ENCODE data around the gene VTA1.

VTA1 gene

GRCh38 chr6:142165227-142165626, 18.2 kb downstream of the VTA1 start:
- Histone ChIP-seq H3K4me1 (ENCODE audit: insufficient read depth, low read length, poor library complexity, severe bottlenecking) (peaks cover 19% of the 10 kb centered on the region), H3K4me3 (ENCODE audit: low read length, poor library complexity, severe bottlenecking) (no peak overlapping the region), H3K4me2 (ENCODE audit: low read depth, low read length, poor library complexity, severe bottlenecking) (no peak overlapping the region), H4K20me1 (ENCODE audit: insufficient read depth, low read length, poor library complexity, severe bottlenecking) (peaks cover 45% of the 10 kb centered on the region), H3K9me2 (replicated peaks; ENCODE audit: low read depth, low read length) (no peaks in the 10 kb centered on the region), H3K27me3 (ENCODE audit: insufficient read depth, low read length, poor library complexity, severe bottlenecking) (no peaks in the 10 kb centered on the region), H3K79me2 (ENCODE audit: insufficient read depth, low read length) (peaks cover 59% of the 10 kb centered on the region), H3K36me3 (ENCODE audit: insufficient read depth, low read length) (peaks cover 36% of the 10 kb centered on the region), H3K9ac (ENCODE audit: low read depth, low read length, poor library complexity, severe bottlenecking) (no peak overlapping the region), H2AFZ (ENCODE audit: low read length) (no peak overlapping the region), H3F3A (ENCODE audit: low read depth) (no peaks in the 10 kb centered on the region), H3K9me3 (ENCODE audit: insufficient read depth, low read depth, low read length) (no peaks in the 10 kb centered on the region)
- no peak for TF ChIP-seq EZH2phosphoT487 (IDR thresholded peaks at IDR 0.05; ENCODE audit: borderline replicate concordance)
- TF ChIP-seq CTCF (conservative IDR thresholded peaks at IDR 0.05; ENCODE audit: low read length) = no peak

GRCh38 chr6:142167071-142167470, 20.0 kb downstream of the VTA1 start:
- Histone ChIP-seq H3K9me3 (ENCODE audit: insufficient read depth, low read depth, low read length) (no peaks in the 10 kb centered on the region), H3K4me1 (ENCODE audit: insufficient read depth, low read length, poor library complexity, severe bottlenecking) (peaks cover 14% of the 10 kb centered on the region), H2AFZ (ENCODE audit: low read length) (no peak overlapping the region), H3F3A (ENCODE audit: low read depth) (no peaks in the 10 kb centered on the region), H3K36me3 (ENCODE audit: insufficient read depth, low read length) (peaks cover 53% of the 10 kb centered on the region), H3K9me2 (replicated peaks; ENCODE audit: low read depth, low read length) (no peaks in the 10 kb centered on the region), H3K27me3 (ENCODE audit: insufficient read depth, low read length, poor library complexity, severe bottlenecking) (no peaks in the 10 kb centered on the region), H3K9ac (ENCODE audit: low read depth, low read length, poor library complexity, severe bottlenecking) (no peak overlapping the region), H3K4me2 (ENCODE audit: low read depth, low read length, poor library complexity, severe bottlenecking) (no peak overlapping the region), H4K20me1 (ENCODE audit: insufficient read depth, low read length, poor library complexity, severe bottlenecking) (peaks cover 33% of the 10 kb centered on the region), H3K4me3 (ENCODE audit: low read length, poor library complexity, severe bottlenecking) (no peak overlapping the region), H3K79me2 (ENCODE audit: insufficient read depth, low read length) (peaks cover 41% of the 10 kb centered on the region)
- TF ChIP-seq CTCF (conservative IDR thresholded peaks at IDR 0.05; ENCODE audit: low read length) = no peak
- no peak for TF ChIP-seq EZH2phosphoT487 (IDR thresholded peaks at IDR 0.05; ENCODE audit: borderline replicate concordance)

GRCh38 chr6:142167486-142167885, 20.4 kb downstream of the VTA1 start:
- H3K9me3 ChIP-seq (ENCODE audit: insufficient read depth, low read depth, low read length) = no peaks in the 10 kb centered on the region
- H3K36me3 ChIP-seq (ENCODE audit: insufficient read depth, low read length) = peaks cover 57% of the 10 kb centered on the region
- peaks cover 37% of the 10 kb centered on the region for H3K79me2 ChIP-seq (ENCODE audit: insufficient read depth, low read length)
- H4K20me1 ChIP-seq (ENCODE audit: insufficient read depth, low read length, poor library complexity, severe bottlenecking) = peaks cover 31% of the 10 kb centered on the region
- H3K4me2 ChIP-seq (ENCODE audit: low read depth, low read length, poor library complexity, severe bottlenecking) = no peak overlapping the region
- H3K27me3 ChIP-seq (ENCODE audit: insufficient read depth, low read length, poor library complexity, severe bottlenecking) = no peaks in the 10 kb centered on the region
- no peaks in the 10 kb centered on the region for H3K9me2 ChIP-seq (replicated peaks; ENCODE audit: low read depth, low read length)
- H3K4me3 ChIP-seq (ENCODE audit: low read length, poor library complexity, severe bottlenecking) = no peak overlapping the region
- H2AFZ ChIP-seq (ENCODE audit: low read length) = no peak overlapping the region
- peaks cover 10% of the 10 kb centered on the region for H3K4me1 ChIP-seq (ENCODE audit: insufficient read depth, low read length, poor library complexity, severe bottlenecking)
- H3K9ac ChIP-seq (ENCODE audit: low read depth, low read length, poor library complexity, severe bottlenecking) = no peak overlapping the region
- no peaks in the 10 kb centered on the region for H3F3A ChIP-seq (ENCODE audit: low read depth)
- TF ChIP-seq EZH2phosphoT487 (IDR thresholded peaks at IDR 0.05; ENCODE audit: borderline replicate concordance) = no peak
- TF ChIP-seq CTCF (conservative IDR thresholded peaks at IDR 0.05; ENCODE audit: low read length) = no peak
